ENCODE measurements around the gene TMEM198. TPM values are rescaled to one million over a fixed set of nuclear protein-coding genes. Genes with fewer than 3 reads are reported as not detected.

TMEM198 gene
- total and polyA plus RNA-seq, 9 of the 15 experiments (the other 6 are each of a cell fraction or from before 2014, with no cell fraction given) = 0.03 to 3.8 (median 1.0) TPM

DNA sequence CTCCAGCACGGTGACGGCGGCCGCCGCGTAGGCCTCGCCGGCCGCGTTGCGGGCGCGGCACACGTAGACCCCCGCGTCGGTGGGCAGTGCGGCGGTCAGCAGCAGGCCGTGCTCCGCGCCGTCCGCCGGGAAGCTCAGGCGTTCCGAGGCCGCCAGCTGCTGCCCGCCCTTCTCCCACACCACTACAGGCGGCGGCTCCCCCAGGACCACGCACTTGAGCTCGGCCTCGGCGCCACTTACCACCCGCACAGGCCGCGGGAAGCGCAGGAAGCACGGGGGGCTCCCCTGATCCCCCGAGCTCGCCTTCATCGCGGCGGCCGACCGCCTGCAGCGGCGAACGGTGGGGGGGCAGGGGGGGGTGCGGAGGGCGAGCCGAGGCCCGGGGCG, 27.1 kb downstream of the TMEM198 start (continued):
- TF ChIP-seq, protein P1, sequence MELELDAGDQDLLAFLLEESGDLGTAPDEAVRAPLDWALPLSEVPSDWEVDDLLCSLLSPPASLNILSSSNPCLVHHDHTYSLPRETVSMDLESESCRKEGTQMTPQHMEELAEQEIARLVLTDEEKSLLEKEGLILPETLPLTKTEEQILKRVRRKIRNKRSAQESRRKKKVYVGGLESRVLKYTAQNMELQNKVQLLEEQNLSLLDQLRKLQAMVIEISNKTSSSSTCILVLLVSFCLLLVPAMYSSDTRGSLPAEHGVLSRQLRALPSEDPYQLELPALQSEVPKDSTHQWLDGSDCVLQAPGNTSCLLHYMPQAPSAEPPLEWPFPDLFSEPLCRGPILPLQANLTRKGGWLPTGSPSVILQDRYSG (tag; conservative IDR thresholded peaks at IDR 0.05; ENCODE audit: low read depth) = no peak
- TF ChIP-seq ZNF407 (IDR thresholded peaks at IDR 0.05; ENCODE audit: low read depth) = no peak
- TF ChIP-seq ZFX (CRISPR knock-in tag; IDR thresholded peaks at IDR 0.05) = peak; percentile 84
- TF ChIP-seq, protein P2, sequence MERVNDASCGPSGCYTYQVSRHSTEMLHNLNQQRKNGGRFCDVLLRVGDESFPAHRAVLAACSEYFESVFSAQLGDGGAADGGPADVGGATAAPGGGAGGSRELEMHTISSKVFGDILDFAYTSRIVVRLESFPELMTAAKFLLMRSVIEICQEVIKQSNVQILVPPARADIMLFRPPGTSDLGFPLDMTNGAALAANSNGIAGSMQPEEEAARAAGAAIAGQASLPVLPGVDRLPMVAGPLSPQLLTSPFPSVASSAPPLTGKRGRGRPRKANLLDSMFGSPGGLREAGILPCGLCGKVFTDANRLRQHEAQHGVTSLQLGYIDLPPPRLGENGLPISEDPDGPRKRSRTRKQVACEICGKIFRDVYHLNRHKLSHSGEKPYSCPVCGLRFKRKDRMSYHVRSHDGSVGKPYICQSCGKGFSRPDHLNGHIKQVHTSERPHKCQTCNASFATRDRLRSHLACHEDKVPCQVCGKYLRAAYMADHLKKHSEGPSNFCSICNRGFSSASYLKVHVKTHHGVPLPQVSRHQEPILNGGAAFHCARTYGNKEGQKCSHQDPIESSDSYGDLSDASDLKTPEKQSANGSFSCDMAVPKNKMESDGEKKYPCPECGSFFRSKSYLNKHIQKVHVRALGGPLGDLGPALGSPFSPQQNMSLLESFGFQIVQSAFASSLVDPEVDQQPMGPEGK (CRISPR knock-in tag; IDR thresholded peaks at IDR 0.05; ENCODE audit: borderline replicate concordance) = no peak
- TF ChIP-seq CHD4 (IDR thresholded peaks at IDR 0.05; ENCODE audit: insufficient read depth, insufficient replicate concordance, low read depth, low read length, poor library complexity, severe bottlenecking) = no peak
- TF ChIP-seq CXXC5 (CRISPR knock-in tag; IDR thresholded peaks at IDR 0.05) = peak; percentile 37; the same call in 1 of the 2 replicates
- 0 out of 2 replicates have a peak, but pooled peaks have one; percentile 9 for TF ChIP-seq ZBTB1 (CRISPR knock-in tag; IDR thresholded peaks at IDR 0.05; ENCODE audit: borderline replicate concordance, low read depth)
- TF ChIP-seq, protein P3, sequence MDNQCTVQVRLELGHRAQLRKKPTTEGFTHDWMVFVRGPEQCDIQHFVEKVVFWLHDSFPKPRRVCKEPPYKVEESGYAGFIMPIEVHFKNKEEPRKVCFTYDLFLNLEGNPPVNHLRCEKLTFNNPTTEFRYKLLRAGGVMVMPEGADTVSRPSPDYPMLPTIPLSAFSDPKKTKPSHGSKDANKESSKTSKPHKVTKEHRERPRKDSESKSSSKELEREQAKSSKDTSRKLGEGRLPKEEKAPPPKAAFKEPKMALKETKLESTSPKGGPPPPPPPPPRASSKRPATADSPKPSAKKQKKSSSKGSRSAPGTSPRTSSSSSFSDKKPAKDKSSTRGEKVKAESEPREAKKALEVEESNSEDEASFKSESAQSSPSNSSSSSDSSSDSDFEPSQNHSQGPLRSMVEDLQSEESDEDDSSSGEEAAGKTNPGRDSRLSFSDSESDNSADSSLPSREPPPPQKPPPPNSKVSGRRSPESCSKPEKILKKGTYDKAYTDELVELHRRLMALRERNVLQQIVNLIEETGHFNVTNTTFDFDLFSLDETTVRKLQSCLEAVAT (IDR thresholded peaks at IDR 0.05) = no peak

All from K562 (cell line).